Mucosa of gallbladder (tissue), 1 donor: ENCODE results near the gene MTFP1. TPM values are rescaled to one million over a fixed set of nuclear protein-coding genes. Genes with fewer than 3 reads are reported as not detected.
A peak's percentile ranks its signal among the peaks of the same experiment; 100 is the strongest.
"Not testable (repeated sequence)": the region's sequence is repeated elsewhere in the genome, so short reads cannot be mapped to it uniquely, and the experiment has no call there.

ENCODE experiments used
- DNase-seq: peaks from one replicate; pipeline ENCODE4 v3.0.0-alpha.2; 2020; ENCODE audit warnings: low spot score
- total RNA-seq: library from RNA; stranded (reverse); gene quantifications from one replicate; pipeline ENCODE4 v1.2.1, GENCODE V29; 2021
- donor health status: DM: no; HTN: no; CAD: no.

MTFP1 gene
- total RNA-seq, 1 donor from 2014 or later, result 20.0 TPM

- DNase-seq, result peak; percentile 90
These were observed 1.1 kb downstream of the MTFP1 start for GRCh38 chr22:30426388-30427353.

GRCh38 chr22:30427871-30428270, 2.3 kb downstream of the MTFP1 start:
- DNase-seq, result no peak

DNA sequence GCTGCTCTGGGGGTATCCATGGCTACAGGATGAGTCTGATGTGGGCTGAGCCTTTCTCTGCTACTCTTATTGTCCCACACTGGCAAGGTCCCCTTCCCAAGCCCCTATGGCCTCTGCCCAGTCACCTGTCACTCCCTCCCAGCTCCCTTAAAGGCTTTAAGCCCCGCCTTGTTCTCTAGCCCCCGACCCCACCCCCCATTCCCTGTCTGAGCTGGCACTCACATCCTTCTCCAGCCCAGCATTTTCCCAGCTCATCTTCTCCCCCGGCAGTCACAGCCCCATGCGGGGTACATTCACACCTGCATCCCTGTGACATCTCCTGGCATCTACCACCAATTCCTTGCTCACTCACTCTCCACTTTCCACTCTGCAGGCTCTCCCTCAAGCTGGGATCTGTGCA, 4.3 kb downstream of the MTFP1 start:
- no peak for DNase-seq

DNA sequence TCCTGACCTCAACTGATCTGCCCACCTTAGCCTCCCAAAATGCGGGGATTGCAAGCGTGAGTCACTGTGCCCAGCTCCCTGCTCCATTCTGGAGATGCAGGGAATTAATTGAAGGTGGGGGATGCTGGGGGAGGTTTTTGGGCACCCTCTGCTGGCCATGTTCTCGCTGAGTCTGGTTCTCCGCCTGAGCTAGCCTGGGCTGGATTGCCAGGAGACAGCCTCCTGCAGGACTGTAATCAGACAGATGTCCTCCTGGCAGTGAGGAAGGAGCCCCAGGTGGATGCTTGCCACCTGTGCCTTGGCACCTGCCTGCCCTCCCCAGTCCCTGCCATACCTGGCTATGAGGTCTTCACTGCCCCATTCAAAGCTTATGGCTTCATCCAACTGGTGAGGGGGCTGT, 5.4 kb downstream of the MTFP1 start:
- no peak for DNase-seq

- DNase-seq, result no peak
These were observed 6.5 kb downstream of the MTFP1 start for GRCh38 chr22:30432096-30432495.

DNA sequence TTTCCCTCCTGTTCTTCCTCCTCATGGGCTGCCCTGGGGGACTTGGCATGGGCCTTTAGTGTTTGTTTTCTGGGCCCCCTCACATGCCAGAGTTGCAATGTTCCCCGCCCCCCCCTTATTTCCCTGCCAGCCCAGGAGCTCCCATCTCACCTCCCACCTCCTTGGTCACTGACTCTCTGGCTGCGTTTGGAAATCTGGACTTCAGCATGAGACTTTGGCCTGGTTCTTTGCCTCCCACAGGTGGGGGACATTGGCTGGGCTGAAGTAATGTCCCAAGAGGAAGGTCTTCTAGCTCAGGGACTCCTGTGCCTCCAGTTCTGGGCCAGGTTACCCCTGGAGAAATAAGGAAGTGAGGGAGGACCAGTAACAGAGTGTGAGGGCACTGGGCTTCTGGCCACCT, 7.0 kb downstream of the MTFP1 start:
- DNase-seq, result no peak

DNA sequence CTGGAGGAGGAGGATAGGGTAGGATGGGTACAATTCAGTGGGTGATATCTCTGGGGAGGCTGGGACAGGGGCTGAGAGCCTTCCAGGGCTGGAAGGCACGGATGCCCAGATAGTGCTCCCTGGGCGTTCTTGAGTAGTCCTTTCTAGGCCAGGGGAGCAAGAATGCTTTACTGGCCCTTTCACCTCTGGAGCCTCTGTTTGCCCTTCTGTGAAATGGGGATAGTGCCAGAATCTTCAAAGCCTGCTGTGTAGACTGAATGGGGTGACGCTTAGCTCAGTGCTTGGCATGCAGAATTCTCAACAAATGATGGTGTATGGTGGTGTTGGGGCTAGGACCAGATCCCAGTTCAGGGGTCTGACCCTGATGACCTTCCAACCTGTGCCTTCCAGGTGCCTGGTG, 7.7 kb downstream of the MTFP1 start:
- DNase-seq, result no peak

DNA sequence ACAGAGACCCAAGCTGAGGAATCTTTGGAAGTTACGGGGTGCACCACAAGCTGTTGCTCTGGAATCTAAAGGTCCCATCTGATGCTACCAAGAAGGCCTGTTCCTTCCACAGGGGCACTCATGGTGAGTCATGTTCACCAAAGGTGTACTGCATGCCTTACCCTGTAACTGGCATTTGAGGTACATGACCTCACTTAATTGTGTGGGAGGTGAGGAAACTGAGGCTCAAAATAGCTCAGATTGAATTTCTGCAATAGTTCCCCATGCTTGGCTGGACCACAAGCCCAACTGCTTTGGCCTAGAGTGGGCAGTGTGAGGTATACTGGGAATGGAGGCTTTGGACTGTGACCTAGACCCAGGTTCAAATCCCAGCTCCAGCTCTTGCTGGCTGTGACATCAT, 8.2 kb downstream of the MTFP1 start:
- no peak for DNase-seq

DNA sequence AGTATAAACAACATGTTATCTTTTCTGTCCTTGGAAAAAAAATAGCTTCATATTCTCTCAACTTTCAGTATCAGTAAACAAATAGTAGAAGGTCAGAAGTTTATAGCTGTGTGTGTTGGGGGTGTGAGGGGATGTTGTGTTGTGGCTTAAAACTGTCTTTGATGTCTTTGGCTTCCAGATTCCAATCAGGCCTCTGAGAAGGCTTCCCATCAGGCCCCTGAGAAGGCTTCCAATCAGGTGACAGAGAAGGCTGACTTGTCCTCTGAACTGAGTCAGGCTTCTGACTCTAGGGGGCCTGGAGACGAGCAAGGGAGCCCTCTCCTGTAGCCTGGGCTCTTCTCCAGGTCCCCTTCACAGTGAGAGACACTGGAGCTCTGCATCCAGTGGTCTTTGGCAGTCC, 9.3 kb downstream of the MTFP1 start:
- no peak for DNase-seq

GRCh38 chr22:30435674-30436126, 10.1 kb downstream of the MTFP1 start:
- DNase-seq, result peak; percentile 65

DNA sequence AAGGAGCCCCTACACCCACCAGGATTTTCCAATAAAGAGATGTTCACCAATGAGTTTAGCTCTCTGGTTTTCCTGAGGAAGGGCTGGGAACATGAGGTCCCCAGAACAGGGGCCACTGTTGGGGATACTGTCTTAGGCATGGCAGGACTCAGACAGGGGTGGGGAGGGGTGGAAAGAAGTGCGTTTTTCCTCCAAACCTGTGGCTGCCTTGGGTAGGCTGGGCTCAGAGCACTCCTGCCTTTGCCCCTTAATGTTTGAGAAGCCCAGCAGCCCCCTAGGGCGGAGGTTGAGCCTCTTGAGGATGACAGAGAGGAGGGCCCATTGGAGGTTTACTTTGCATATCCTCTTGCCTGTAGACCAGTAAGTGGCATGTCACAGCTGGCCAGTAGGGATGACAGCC, 10.6 kb downstream of the MTFP1 start:
- no peak for DNase-seq

GRCh38 chr22:30438559-30438958, 13.0 kb downstream of the MTFP1 start:
- no peak for DNase-seq

GRCh38 chr22:30439226-30439625, 13.7 kb downstream of the MTFP1 start:
- no peak for DNase-seq

DNA sequence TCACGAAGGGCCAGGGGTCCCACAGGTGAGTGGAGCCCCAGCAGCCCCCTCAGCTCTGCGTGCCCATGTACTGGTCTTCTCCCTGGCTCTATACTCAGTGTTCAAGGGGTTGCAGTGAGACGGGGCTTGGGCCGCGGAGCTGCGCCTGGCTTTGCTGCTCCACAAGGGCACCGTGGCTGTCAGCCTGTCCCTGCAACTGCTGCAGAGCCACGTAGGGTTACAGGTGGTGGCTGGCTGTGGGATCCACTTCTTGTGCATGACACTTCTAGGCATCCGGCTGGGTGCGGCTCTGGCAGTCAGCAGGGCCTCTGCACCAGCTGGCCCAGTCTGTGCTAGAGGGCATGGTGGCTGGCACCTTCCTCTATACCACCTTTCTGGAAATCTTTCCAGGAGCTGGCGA, 14.3 kb downstream of the MTFP1 start:
- no peak for DNase-seq

GRCh38 chr22:30441088-30441487, 15.5 kb downstream of the MTFP1 start:
- no peak for DNase-seq

DNA sequence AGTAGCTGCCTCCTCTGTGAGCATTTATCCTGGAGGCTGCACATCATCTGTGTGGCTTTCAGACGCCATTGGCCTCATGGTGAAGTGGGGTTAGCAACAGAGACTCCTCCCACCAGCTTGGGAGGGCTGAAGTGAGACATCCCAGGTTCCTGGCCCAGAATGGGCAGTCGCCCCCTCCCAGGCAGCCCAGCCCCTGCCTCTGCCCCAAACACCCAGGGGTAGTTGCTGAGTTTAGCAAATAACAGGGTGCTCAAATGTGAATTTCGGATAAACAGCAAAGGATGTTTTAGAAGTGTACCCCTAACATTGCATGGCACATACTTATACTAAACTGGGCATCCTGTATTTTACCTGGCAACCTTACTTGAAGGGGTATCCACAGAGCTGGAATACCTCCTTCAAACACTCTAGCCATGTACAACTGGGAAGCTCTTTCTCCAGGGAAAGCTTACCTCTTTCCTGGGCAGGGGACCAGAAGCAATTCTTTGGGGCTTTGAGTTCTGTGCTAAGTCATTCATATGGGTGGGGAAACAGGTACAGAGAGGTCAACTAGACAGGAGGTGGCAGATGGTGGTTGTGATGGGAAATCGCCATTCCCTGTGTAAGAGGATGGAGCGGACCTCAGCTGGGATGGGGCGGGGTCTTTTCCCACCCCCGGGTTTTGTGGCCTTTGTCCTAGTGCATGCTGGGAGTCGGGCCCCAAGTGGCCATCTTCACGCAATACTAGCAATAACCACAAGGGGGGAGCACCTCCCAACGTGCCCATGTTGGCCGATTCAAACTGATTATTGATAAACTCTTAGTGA, 19.3 kb downstream of the MTFP1 start:
- peak; percentile 46 for DNase-seq

GRCh38 chr22:30445438-30446145, 20.0 kb downstream of the MTFP1 start:
- no peak for DNase-seq

DNA sequence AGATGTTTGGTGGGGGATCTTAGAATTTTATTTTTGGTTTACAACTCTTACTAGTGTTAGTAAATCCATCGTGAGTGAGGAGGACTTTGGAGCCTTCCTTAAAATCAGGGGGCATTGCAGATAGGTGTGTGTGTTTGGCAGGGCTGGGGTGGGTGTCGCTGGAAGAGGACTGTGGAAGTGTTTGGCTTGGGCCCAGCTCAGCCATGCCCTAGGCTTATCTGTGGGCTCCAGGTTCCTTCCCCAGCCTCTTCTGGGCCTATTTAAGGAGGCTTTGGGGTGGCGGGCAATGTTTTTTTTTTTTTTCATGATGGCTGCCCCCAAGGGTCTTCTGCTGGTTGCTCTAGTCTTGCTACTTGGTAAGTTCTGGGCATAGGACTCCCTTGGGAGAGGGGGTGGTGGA, 22.1 kb downstream of the MTFP1 start:
- DNase-seq, result no peak

DNA sequence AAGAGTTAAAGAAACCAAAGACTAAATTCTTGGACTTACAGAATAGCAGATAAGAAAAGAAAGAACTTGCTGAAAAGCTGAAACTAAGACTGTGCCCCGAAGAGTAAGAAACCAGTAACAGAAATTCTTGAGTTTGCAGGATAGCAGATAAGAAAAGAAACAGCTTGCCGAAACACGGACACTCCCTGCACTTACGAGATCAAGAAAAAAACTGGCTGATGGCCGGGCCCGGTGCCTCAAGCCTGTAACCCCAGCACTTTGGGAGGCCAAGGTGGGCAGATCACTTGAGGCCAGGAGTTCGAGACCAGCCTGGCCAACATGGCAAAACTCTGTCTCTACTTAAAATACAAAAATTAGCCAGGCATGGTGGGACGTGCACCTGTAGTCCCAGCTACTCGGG, 25.9 kb downstream of the MTFP1 start:
- DNase-seq, result not testable (repeated sequence)

DNA sequence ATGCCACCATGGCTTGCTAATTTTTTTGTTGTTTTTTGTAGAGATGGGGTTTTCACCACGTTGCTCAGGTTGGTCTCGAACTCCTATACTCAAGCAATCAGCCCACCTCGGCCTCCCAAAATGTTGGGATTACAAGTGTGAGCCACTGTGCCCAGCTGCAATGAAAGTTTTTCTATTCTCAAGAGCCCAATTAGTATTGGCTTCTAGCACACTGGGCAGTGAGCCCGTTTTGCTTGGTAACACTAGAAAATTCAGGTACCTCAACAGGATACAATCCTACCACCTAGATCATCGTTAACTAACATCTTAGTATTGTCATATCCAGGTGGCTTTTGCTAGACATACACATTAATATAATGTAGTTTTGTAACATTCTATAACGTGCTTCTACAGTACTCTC, 27.3 kb downstream of the MTFP1 start:
- DNase-seq, result no peak

DNA sequence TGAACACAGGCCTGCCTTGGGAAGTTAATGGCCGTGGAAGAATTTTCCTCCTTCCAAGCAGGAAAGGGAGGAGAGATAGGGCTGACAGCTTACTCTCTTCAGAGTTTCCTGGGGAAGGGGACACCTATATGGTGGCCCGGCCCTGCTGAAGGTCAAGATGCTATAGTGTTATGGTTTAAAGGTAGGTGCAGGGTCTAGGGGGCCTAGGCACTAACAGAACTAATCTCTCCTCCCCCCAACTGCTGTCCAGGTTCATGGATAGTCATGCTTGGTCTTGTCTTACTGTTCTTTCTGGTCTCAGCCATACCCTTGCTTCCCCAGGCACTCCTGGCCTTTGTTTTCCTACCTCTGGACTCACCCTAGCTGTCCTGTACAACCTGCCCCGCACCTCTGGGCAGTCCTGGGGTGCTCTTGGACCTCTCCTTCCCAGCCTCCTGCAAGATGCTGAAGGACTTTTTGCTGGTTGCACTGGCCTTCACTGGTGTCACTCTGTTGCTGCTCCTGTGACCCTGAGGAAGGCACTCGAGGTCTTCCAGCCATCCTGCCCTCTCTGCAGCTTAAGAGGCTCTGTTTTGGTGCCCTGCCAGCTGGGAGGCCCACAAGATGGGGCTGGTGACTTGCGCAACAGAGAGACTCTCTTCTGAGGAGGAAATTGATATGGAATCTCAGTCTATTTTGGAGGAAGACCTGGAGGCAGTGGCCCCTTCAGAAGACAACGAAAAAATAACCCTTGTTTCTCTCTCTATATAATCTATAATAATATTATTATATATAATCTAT, 28.4 kb downstream of the MTFP1 start:
- DNase-seq, result no peak
